Vagina (tissue), 2 donors: ENCODE data around the gene TMOD2.

Experiments
- CTCF ChIP-seq, 3 experiments: fragments of 450-650 bp in 2 of 3; fragments of 200-600 bp in 1 of 3; sonication (generic) in 1 of 3; IDR thresholded peaks; one replicate each; pipeline ENCODE4 v1.5.1; 2017 to 2019; ENCODE audit warnings: antibody characterized with exemption in 3 of 3, mild to moderate bottlenecking in 2 of 3, moderate library complexity in 2 of 3
- POLR2A ChIP-seq, 2 donors: fragments of 450-650 bp; IDR thresholded peaks; one replicate each; pipeline ENCODE4 v1.6.1; 2017; ENCODE audit warnings: antibody characterized with exemption in 2 of 2, mild to moderate bottlenecking in 2 of 2, moderate library complexity in 2 of 2

DNA sequence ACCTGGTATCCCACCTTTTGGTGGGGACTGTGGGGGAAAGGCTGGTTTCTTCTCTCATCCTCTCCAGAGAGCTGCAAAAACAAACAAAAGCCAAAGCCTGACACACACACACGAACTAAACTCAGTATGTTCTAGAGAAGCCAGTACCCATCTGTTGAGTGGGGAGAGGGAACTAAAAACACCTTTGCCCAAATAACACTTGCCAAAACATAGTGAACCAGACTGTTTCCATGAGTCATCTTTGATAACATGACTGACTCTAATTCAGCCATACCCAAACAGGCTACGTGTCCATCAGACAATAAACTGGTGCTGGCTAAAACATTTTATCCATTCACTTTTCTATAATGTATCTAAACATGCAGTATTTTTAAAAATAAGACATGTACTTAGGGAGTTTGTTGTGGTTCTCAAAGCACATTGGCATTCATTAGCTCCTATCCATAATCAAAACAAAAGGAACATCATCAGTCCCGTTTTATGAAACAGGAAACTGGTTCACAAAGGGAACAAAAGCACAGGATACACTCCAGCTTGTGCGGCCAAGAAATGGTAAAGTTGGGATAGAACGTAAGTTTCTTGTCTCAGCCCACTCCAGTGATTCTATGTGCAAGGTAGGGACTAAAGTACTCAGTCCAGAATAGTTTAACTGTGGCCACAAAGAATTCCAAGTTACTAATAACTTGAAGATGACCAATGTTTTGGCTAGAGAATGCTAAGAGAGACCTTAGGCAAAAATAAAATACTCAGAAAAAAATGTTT, 30.0 kb upstream of the TMOD2 start:
- TF ChIP-seq CTCF (IDR thresholded peaks at IDR 0.05) (no peak), POLR2A (IDR thresholded peaks at IDR 0.05) (no peak)
